ENCODE measurements around the gene PCSK9. TPM values are rescaled to one million over a fixed set of nuclear protein-coding genes. Genes with fewer than 3 reads are reported as not detected.

The PCSK9 gene
- polyA plus RNA-seq, 3 donors, result not detected

DNA sequence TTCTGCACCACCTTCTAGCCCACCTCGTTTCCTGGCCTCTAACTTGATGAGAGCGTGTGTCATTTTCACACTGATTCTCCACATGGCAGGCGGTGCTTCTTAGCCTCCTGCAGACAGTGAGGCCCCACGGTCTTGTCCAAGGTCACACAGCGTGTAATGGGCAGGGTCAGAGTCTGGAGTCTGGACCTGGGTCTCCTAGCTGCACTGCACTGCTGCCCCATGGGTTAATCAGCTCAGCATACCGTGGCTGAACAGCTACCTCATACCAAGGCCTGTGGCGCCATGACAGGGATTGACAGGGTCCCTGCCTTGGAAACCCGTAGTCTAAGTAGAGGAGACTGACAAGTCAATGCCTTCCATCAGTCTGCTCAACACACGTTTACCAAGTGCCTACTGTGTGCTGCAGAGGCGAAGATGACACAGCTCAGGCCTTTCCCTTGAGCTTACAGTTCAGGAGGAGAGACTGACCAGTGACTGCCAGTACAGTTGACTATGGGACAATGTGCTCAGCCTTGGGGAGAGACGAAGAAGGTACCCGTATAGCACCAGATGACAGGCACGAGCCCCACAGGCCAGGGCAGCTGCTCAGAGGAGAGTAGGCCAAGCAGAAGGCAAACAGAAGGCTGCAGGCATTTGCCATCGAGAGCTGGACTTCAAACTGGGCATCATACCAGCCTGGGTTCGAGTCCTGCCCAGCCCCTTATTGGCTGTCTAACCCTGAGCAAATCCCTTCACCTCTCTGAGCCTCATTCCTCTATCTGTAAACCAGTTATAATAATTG lies 5.5 kb downstream of the PCSK9 start:
- no peaks in the 10 kb centered on the region for H3K36me3 Mint-ChIP-seq
- Histone ChIP-seq H3K79me2 (ENCODE audit: insufficient read depth, low read length) (no peaks in the 10 kb centered on the region), H3K9me3 (replicated peaks in 1 of 2; ENCODE audit: control insufficient read depth in 1 of 2, insufficient read depth in 1 of 2, low read length in 2 of 2) (peaks cover 0 to 11% of the 10 kb centered on the region in 2 donors), H3K36me3 (replicated peaks in 1 of 2; ENCODE audit: control insufficient read depth in 1 of 2, insufficient read depth in 2 of 2, low read length in 2 of 2) (no peaks in the 10 kb centered on the region), H3K4me1 (ENCODE audit: control insufficient read depth in 1 of 2, insufficient read depth in 2 of 2, low read length in 2 of 2) (peaks cover 0 to 2% of the 10 kb centered on the region in 2 donors), H3K27me3 (ENCODE audit: control insufficient read depth in 2 of 2, insufficient read depth in 2 of 2, low read length in 2 of 2) (peaks cover 16 to 20% of the 10 kb centered on the region in 2 donors), H3K27ac (ENCODE audit: low read depth in 1 of 2, low read length in 2 of 2) (no peak overlapping the region), H3K9ac (ENCODE audit: insufficient read depth, low read length, poor library complexity, severe bottlenecking) (no peak overlapping the region), H4K20me1 (ENCODE audit: insufficient read depth, low read length) (no peaks in the 10 kb centered on the region), H3K4me3 (replicated peaks in 1 of 3; ENCODE audit: low read depth in 2 of 3, low read length in 3 of 3) (no peak overlapping the region), H2AFZ (ENCODE audit: insufficient read depth, low read depth, low read length, poor library complexity, severe bottlenecking) (no peak overlapping the region), H3K4me2 (replicated peaks; ENCODE audit: extremely low read depth, low read length, poor library complexity, severe bottlenecking) (no peak overlapping the region)
- TF ChIP-seq, protein P1, sequence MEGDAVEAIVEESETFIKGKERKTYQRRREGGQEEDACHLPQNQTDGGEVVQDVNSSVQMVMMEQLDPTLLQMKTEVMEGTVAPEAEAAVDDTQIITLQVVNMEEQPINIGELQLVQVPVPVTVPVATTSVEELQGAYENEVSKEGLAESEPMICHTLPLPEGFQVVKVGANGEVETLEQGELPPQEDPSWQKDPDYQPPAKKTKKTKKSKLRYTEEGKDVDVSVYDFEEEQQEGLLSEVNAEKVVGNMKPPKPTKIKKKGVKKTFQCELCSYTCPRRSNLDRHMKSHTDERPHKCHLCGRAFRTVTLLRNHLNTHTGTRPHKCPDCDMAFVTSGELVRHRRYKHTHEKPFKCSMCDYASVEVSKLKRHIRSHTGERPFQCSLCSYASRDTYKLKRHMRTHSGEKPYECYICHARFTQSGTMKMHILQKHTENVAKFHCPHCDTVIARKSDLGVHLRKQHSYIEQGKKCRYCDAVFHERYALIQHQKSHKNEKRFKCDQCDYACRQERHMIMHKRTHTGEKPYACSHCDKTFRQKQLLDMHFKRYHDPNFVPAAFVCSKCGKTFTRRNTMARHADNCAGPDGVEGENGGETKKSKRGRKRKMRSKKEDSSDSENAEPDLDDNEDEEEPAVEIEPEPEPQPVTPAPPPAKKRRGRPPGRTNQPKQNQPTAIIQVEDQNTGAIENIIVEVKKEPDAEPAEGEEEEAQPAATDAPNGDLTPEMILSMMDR (IDR thresholded peaks at IDR 0.05), result no peak
- peaks cover 29 to 47% (median 30%) of the 10 kb centered on the region in 3 donors for H3K27me3 Mint-ChIP-seq (ENCODE audit: low read depth in 3 of 3)
- peak overlapping the region in 1 of 7 donors; percentile 45 for H3K27ac Mint-ChIP-seq
- DNase-seq, result no peak
- H3K9me3 Mint-ChIP-seq, result peaks cover 0 to 5% (median 0%) of the 10 kb centered on the region in 7 donors
- H3K4me1 Mint-ChIP-seq, result peaks cover 6% of the 10 kb centered on the region
- 91% methylated on average over 15 of the region's 15 CpGs for WGBS (ENCODE audit: insufficient coverage)
- intact Hi-C loops (cut with micrococcal nuclease), result no loop called here
- H3K4me3 Mint-ChIP-seq, result no peak overlapping the region

DNA sequence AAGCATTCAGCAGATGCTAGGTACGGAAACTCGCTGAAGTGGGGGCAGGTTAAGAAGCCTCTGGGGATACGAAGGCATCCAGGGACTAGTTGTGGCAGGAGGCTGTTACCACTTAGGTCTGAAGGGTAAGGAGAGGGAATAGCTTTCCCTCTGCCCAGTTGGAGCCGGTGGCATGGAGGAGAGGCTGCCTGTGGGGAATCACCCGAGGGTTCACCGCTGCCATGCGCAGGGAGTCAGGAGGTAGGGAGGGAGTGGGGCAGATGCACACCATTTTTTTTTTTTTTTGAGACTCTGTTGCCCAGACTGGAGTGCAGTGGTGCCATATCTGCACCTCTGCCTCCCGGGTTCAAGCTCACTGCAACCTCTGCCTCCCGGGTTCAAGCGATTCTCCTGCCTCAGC lies 6.1 kb downstream of the PCSK9 start:
- Mint-ChIP-seq H3K4me1 (peaks cover under 1% of the 10 kb centered on the region), H3K36me3 (no peaks in the 10 kb centered on the region), H3K27ac (peak overlapping the region in 1 of 7 donors; percentile 45), H3K4me3 (no peak overlapping the region), H3K27me3 (ENCODE audit: low read depth in 3 of 3) (peaks cover 23 to 41% (median 24%) of the 10 kb centered on the region in 3 donors), H3K9me3 (peaks cover 0 to 2% (median 0%) of the 10 kb centered on the region in 7 donors)
- Histone ChIP-seq H3K27me3 (ENCODE audit: control insufficient read depth in 2 of 2, insufficient read depth in 2 of 2, low read length in 2 of 2) (peaks cover 10 to 13% of the 10 kb centered on the region in 2 donors), H3K27ac (ENCODE audit: low read depth in 1 of 2, low read length in 2 of 2) (no peak overlapping the region), H3K79me2 (ENCODE audit: insufficient read depth, low read length) (no peaks in the 10 kb centered on the region), H3K4me3 (replicated peaks in 1 of 3; ENCODE audit: low read depth in 2 of 3, low read length in 3 of 3) (no peak overlapping the region), H3K4me2 (replicated peaks; ENCODE audit: extremely low read depth, low read length, poor library complexity, severe bottlenecking) (no peak overlapping the region), H4K20me1 (ENCODE audit: insufficient read depth, low read length) (no peaks in the 10 kb centered on the region), H2AFZ (ENCODE audit: insufficient read depth, low read depth, low read length, poor library complexity, severe bottlenecking) (no peak overlapping the region), H3K4me1 (ENCODE audit: control insufficient read depth in 1 of 2, insufficient read depth in 2 of 2, low read length in 2 of 2) (no peaks in the 10 kb centered on the region), H3K36me3 (replicated peaks in 1 of 2; ENCODE audit: control insufficient read depth in 1 of 2, insufficient read depth in 2 of 2, low read length in 2 of 2) (no peaks in the 10 kb centered on the region), H3K9ac (ENCODE audit: insufficient read depth, low read length, poor library complexity, severe bottlenecking) (no peak overlapping the region), H3K9me3 (replicated peaks in 1 of 2; ENCODE audit: control insufficient read depth in 1 of 2, insufficient read depth in 1 of 2, low read length in 2 of 2) (peaks cover 0 to 5% of the 10 kb centered on the region in 2 donors)
- intact Hi-C loops (cut with micrococcal nuclease), result no loop called here
- TF ChIP-seq, protein P1 (IDR thresholded peaks at IDR 0.05), result no peak
- DNase-seq, result no peak
- WGBS (ENCODE audit: insufficient coverage), result 100% methylated on average over 4 of the region's 10 CpGs
